ENCODE measurements around the gene ACSBG1.

ACSBG1 gene

GRCh38 chr15:78213956-78214355 lies 20.4 kb downstream of the ACSBG1 start:
- in situ Hi-C loops (cut with HindIII; ENCODE audit: low sequenced_read_pairs): no loop called here
- no peak overlapping the region for H3K4me3 ChIP-seq (ENCODE audit: low read depth, low read length)
- no peak for TF ChIP-seq CTCF (IDR thresholded peaks at IDR 0.05; ENCODE audit: low read depth, low read length, missing control alignments)
- DNase-seq (ENCODE audit: low read depth): no peak

- in situ Hi-C loops (cut with HindIII; ENCODE audit: low sequenced_read_pairs): no loop called here
- TF ChIP-seq CTCF (IDR thresholded peaks at IDR 0.05; ENCODE audit: low read depth, low read length, missing control alignments): no peak
- no peak for DNase-seq (ENCODE audit: low read depth)
- no peak overlapping the region for H3K4me3 ChIP-seq (ENCODE audit: low read depth, low read length)
Observed at GRCh38 chr15:78213425-78213750, 21.0 kb downstream of the ACSBG1 start.

- H3K4me3 ChIP-seq (ENCODE audit: low read depth, low read length): no peak overlapping the region
- DNase-seq (ENCODE audit: low read depth): peak; percentile 34
- in situ Hi-C loops (cut with HindIII; ENCODE audit: low sequenced_read_pairs): no loop called here
- TF ChIP-seq CTCF (IDR thresholded peaks at IDR 0.05; ENCODE audit: low read depth, low read length, missing control alignments): no peak
Observed at GRCh38 chr15:78212546-78213424, 21.6 kb downstream of the ACSBG1 start.

GRCh38 chr15:78212008-78212407 lies 22.4 kb downstream of the ACSBG1 start:
- H3K4me3 ChIP-seq (ENCODE audit: low read depth, low read length): no peak overlapping the region
- in situ Hi-C loops (cut with HindIII; ENCODE audit: low sequenced_read_pairs): no loop called here
- TF ChIP-seq CTCF (IDR thresholded peaks at IDR 0.05; ENCODE audit: low read depth, low read length, missing control alignments): no peak
- DNase-seq (ENCODE audit: low read depth): no peak

- DNase-seq (ENCODE audit: low read depth): no peak
Observed at GRCh38 chr15:78211189-78211921, 23.0 kb downstream of the ACSBG1 start.

GRCh38 chr15:78210349-78210717 lies 24.0 kb downstream of the ACSBG1 start:
- DNase-seq (ENCODE audit: low read depth): no peak
- in situ Hi-C loops (cut with HindIII; ENCODE audit: low sequenced_read_pairs): no loop called here
- no peak overlapping the region for H3K4me3 ChIP-seq (ENCODE audit: low read depth, low read length)
- TF ChIP-seq CTCF (IDR thresholded peaks at IDR 0.05; ENCODE audit: low read depth, low read length, missing control alignments): no peak

More at GRCh38 chr15:78211189-78211921, 23.0 kb downstream of the ACSBG1 start:
- H3K4me3 ChIP-seq (ENCODE audit: low read depth, low read length): no peak overlapping the region
- TF ChIP-seq CTCF (IDR thresholded peaks at IDR 0.05; ENCODE audit: low read depth, low read length, missing control alignments): no peak
- in situ Hi-C loops (cut with HindIII; ENCODE audit: low sequenced_read_pairs): no loop called here
